ENCODE results near the gene VPS35.

DNA sequence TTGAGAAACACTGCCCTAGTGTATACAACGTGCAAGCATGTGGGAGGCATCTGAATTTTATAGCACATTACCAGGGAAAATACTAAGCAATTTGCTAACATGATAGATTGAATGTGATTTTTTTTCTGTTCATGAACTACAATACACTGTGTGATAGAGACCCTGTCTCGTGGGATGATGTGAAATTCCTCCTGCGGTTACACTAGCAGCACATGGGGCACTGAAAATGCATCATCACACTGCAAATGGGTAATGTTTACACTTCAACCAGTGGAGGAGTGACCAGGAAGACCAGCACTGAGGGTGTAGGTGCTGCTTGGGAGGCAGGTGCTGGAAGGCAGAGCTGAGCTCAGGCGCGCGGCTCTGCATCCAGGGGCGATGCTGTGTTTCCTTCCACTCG, 29.2 kb upstream of the VPS35 start:
- TF ChIP-seq CTCF (IDR thresholded peaks at IDR 0.05) (no peak), POLR2A (IDR thresholded peaks at IDR 0.05) (no peak)
